Stimulated activated CD8-positive, alpha-beta memory T cell treated with anti-CD3 and anti-CD28 coated beads, Interleukin-7, amount 100 ng/mL, for 24 hours (primary cell): Measurements from ENCODE around the gene CTSD.

Experiments used
- DNase-seq: peaks from one replicate; pipeline ENCODE4 v3.0.0-alpha.2; 2020; ENCODE audit warnings: low read depth

CTSD gene

GRCh38 chr11:1729692-1730011 lies 34.1 kb downstream of the CTSD start:
- no peak for DNase-seq

- DNase-seq, result no peak
Observed at GRCh38 chr11:1728931-1729691, 34.6 kb downstream of the CTSD start.

- no peak for DNase-seq
Observed at GRCh38 chr11:1728301-1728700, 35.4 kb downstream of the CTSD start.

GRCh38 chr11:1727861-1728260 lies 35.9 kb downstream of the CTSD start:
- no peak for DNase-seq

GRCh38 chr11:1727096-1727690 lies 36.5 kb downstream of the CTSD start:
- DNase-seq, result no peak

GRCh38 chr11:1719781-1720180 lies 43.9 kb downstream of the CTSD start:
- no peak for DNase-seq

GRCh38 chr11:1718326-1718725 lies 45.4 kb downstream of the CTSD start:
- no peak for DNase-seq

GRCh38 chr11:1717745-1718144 lies 46.0 kb downstream of the CTSD start:
- DNase-seq, result no peak

- no peak for DNase-seq
Observed at GRCh38 chr11:1714908-1715885, 48.5 kb downstream of the CTSD start.

GRCh38 chr11:1708716-1709115 lies 55.0 kb downstream of the CTSD start:
- no peak for DNase-seq

GRCh38 chr11:1707751-1708150 lies 56.0 kb downstream of the CTSD start:
- no peak for DNase-seq

GRCh38 chr11:1706634-1707400 lies 56.9 kb downstream of the CTSD start:
- DNase-seq, result no peak

GRCh38 chr11:1705126-1706052 lies 58.3 kb downstream of the CTSD start:
- no peak for DNase-seq

GRCh38 chr11:1703146-1703545 lies 60.6 kb downstream of the CTSD start:
- DNase-seq, result no peak
